Right atrium auricular region (tissue), 2 donors: ENCODE results near the gene CABLES2. TPM values are rescaled to one million over a fixed set of nuclear protein-coding genes. Genes with fewer than 3 reads are reported as not detected.

Source experiments
- DNase-seq: peaks from one replicate; pipeline ENCODE4 v3.0.0-alpha.2; 2019; ENCODE audit warnings: low spot score
- H3K27ac ChIP-seq, 2 donors: fragments of 200-600 bp; sonication (generic); 1 replicate in 1 of 2; 2 replicates in 1 of 2; pipeline ENCODE4 v1.5.1; 2016 to 2019
- H3K27me3 ChIP-seq, 2 donors: fragments of 200-600 bp; sonication (generic); one replicate each; pipeline versions ENCODE4 v1.5.1 to v1.6.0; 2017 to 2019
- H3K36me3 ChIP-seq: fragments of 200-600 bp; sonication (generic); one replicate; pipeline ENCODE4 v1.5.1; 2016
- H3K4me1 ChIP-seq, 2 donors: fragments of 200-600 bp; sonication (generic); one replicate each; pipeline versions ENCODE4 v1.5.1 to v1.6.0; 2017 to 2019
- H3K4me3 ChIP-seq, 2 donors: fragments of 200-600 bp; sonication (generic); 1 replicate in 1 of 2; 2 replicates in 1 of 2; pipeline ENCODE4 v1.5.1; 2017 to 2019; ENCODE audit warnings: mild to moderate bottlenecking in 1 of 2, moderate library complexity in 1 of 2
- H3K9me3 ChIP-seq, 2 donors: fragments of 200-600 bp; sonication (generic); one replicate each; pipeline ENCODE4 v1.5.1; 2019
- total RNA-seq, 2 donors: library from RNA; depleted of rRNA; stranded (reverse); fragments of >200 nt; gene quantifications; one replicate each; pipeline ENCODE4 v1.1.0, GENCODE V29; 2016
- TF ChIP-seq, protein P1 (sequence below), 2 donors: fragments of 200-600 bp; sonication (generic); IDR thresholded peaks; one replicate each; pipeline ENCODE4 v1.5.1; 2019; ENCODE audit warnings: antibody characterized with exemption in 2 of 2

CABLES2 gene
- total RNA-seq, 2 donors from 2014 or later, result 10.8 to 17.7 TPM

DNA sequence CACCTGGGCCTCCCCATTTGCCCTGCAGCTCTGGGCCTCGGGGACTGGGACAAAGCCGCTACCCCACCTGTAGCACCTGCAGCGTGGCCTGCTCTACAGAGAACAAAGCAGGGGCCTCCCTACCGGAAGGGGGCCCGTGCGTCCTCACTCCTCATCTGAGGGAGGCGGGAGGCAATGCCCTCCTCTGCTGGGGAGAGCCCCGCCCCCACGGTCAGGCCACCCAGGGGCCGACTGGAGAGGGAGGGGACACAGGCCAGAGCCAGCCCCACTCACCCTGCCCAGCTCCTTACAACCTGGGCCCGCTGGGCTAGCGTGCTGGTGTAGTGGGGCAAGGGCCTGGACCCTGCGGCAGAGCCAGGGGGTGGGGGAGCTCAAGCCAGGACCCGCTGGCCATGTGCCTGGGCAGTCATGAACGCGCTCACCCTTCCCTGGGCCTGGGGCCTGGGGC is 48.0 kb downstream of the CABLES2 start:
- H3K36me3 ChIP-seq, result no peaks in the 10 kb centered on the region
- TF ChIP-seq, protein P1, sequence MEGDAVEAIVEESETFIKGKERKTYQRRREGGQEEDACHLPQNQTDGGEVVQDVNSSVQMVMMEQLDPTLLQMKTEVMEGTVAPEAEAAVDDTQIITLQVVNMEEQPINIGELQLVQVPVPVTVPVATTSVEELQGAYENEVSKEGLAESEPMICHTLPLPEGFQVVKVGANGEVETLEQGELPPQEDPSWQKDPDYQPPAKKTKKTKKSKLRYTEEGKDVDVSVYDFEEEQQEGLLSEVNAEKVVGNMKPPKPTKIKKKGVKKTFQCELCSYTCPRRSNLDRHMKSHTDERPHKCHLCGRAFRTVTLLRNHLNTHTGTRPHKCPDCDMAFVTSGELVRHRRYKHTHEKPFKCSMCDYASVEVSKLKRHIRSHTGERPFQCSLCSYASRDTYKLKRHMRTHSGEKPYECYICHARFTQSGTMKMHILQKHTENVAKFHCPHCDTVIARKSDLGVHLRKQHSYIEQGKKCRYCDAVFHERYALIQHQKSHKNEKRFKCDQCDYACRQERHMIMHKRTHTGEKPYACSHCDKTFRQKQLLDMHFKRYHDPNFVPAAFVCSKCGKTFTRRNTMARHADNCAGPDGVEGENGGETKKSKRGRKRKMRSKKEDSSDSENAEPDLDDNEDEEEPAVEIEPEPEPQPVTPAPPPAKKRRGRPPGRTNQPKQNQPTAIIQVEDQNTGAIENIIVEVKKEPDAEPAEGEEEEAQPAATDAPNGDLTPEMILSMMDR (IDR thresholded peaks at IDR 0.05), result no peak
- H3K27me3 ChIP-seq, result no peaks in the 10 kb centered on the region
- no peak for DNase-seq
- peaks cover 0 to 96% of the 10 kb centered on the region in 2 donors for H3K4me1 ChIP-seq
- peak overlapping the region; percentile 90 to 92 for H3K27ac ChIP-seq
- no peaks in the 10 kb centered on the region for H3K9me3 ChIP-seq
- peak overlapping the region in 1 of 2 donors; percentile 31 for H3K4me3 ChIP-seq

DNA sequence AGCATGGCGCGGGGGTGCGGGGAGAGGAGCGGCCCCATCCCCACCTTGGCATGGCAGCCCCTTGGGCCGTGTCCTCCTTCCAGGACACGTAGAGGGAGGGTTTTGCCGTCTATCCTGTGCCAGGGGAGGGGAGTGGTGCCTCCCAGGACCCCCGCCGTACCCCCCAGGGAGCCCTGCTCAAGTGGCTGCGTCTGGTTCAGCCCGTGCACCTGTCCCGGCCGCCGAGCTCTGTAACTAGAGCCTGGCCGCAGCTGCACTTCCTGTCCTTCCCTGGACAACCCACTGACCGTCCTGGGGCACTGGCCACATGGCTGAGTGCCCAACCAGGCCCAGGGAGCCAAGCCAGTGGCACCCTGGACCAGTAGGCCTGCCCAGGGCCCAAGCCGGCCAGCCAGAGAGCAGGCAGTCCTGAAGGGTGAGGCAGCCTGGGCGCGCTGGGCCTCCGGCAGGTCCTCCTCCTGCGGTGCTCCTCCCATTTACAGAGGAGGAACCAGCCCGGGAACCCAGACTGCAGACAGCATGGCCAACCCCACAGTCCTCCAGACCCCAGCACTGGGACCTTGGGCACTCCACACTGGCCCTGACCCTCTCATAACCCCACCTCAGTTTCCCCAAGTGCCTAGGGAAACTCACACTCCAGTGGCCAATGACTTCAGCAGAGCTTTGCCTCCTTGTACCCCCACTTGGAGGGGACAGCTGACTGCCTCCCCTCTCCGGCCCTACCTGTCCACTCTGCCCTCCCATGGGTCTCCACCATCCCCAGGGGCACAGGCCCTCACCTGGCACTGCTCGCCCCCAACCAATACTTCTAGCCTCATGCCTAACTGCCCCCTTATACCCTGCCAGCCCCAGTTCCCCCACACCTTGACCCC is 48.7 kb downstream of the CABLES2 start:
- Histone ChIP-seq H3K9me3 (no peaks in the 10 kb centered on the region), H3K27ac (peak overlapping the region; percentile 90 to 92), H3K27me3 (no peaks in the 10 kb centered on the region), H3K36me3 (no peaks in the 10 kb centered on the region), H3K4me1 (peaks cover 0 to 96% of the 10 kb centered on the region in 2 donors), H3K4me3 (peak overlapping the region in 1 of 2 donors; percentile 31)
- no peak for DNase-seq
- TF ChIP-seq, protein P1 (IDR thresholded peaks at IDR 0.05), result no peak

DNA sequence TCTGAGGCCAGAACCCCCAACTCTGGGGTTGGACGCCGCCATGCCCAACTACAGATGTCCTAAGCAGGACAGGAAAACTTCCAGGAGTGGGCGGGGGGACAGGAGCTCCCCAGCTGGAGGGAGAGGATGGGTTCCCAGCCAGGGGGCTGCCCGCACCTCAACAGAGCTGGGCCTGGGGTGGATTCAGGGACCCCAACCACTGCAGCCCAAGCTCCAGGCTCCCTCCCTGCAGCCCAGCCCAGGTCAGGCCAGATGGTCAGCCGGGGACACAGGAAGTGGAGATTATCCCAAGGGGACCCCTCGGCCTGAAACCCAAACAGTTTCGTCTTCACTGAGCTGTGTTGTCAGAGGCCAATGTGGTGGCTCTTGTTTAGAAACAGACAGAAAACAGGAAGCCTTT is 49.4 kb downstream of the CABLES2 start:
- H3K36me3 ChIP-seq, result no peaks in the 10 kb centered on the region
- peak overlapping the region in 1 of 2 donors; percentile 31 for H3K4me3 ChIP-seq
- H3K4me1 ChIP-seq, result peaks cover 0 to 96% of the 10 kb centered on the region in 2 donors
- TF ChIP-seq, protein P1 (IDR thresholded peaks at IDR 0.05), result no peak
- no peaks in the 10 kb centered on the region for H3K27me3 ChIP-seq
- no peak for DNase-seq
- peak overlapping the region; percentile 90 to 92 for H3K27ac ChIP-seq
- no peaks in the 10 kb centered on the region for H3K9me3 ChIP-seq

DNA sequence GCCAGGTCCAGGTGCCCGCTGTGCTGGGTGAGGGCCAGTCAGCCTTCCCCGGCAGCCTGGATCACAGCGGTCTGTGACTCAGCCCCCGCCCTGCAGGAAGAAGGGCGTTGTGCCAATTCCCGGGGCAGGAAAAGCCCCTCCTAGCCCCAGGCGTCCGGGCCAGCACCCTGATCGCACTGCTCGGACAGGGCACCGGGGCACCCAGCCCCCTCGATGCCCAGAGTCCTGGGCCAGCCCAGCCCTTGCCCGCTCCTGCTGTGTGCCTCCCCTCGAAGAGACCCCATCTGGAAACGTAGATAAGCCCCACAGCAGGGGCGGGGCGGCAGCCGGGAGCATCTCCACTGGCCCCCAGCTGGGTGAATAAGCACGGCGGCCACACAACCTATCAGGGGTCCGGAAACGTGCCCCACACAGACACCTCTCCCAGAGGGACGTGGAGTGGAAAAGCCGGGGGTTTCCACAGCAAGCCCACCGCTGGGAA is 49.9 kb downstream of the CABLES2 start:
- H3K4me3 ChIP-seq, result peak overlapping the region in 1 of 2 donors; percentile 31
- no peaks in the 10 kb centered on the region for H3K9me3 ChIP-seq
- peak overlapping the region; percentile 90 to 92 for H3K27ac ChIP-seq
- H3K4me1 ChIP-seq, result peaks cover 0 to 96% of the 10 kb centered on the region in 2 donors
- TF ChIP-seq, protein P1 (IDR thresholded peaks at IDR 0.05), result no peak
- H3K27me3 ChIP-seq, result no peaks in the 10 kb centered on the region
- H3K36me3 ChIP-seq, result no peaks in the 10 kb centered on the region
- no peak for DNase-seq

DNA sequence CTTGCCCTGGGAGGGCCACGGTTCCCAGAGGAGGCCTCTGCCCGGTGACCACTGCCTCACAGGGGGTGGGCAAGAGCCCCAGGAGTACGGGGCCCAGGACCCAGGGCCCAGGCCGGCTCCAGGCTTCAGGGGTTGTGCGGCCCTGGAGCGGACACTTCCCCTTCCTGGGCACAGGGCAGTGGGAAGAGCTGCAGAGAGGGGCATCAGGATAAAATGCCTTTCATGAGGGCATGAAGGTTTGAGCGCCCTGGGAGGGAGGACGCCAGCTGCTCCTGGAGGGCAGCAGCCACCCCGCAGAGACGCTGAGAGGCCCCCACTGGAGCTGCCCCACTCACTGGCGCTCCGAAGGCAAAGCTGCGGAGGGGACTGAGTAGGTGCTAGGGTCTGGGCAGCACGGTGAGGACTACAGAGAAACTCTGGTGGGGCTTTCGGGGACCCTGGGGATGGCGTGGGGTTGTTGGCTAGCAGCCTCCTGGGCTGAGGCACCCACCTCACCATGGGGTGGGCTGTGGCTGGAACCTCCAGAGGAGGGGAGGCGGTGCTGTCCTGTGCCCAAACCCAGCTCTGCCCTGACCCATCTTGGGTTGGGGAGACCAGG is 50.4 kb downstream of the CABLES2 start:
- TF ChIP-seq, protein P1 (IDR thresholded peaks at IDR 0.05), result no peak
- Histone ChIP-seq H3K27me3 (no peaks in the 10 kb centered on the region), H3K36me3 (peaks cover 5% of the 10 kb centered on the region), H3K9me3 (no peaks in the 10 kb centered on the region), H3K4me3 (peak overlapping the region in 1 of 2 donors; percentile 31), H3K27ac (peak overlapping the region; percentile 90 to 92), H3K4me1 (peaks cover 0 to 92% of the 10 kb centered on the region in 2 donors)
- DNase-seq, result no peak
